Heart left ventricle (tissue), 16 donors: ENCODE measurements around the gene TBX10. TPM values are rescaled to one million over a fixed set of nuclear protein-coding genes. Genes with fewer than 3 reads are reported as not detected.

Source experiments
- ATAC-seq, 4 donors: fragments of 200-7000 bp; cut with Tn5 transposase; one replicate each; pipeline ENCODE4 v1.9.1; 2020 to 2022; ENCODE audit warnings: moderate library complexity in 4 of 4, mild to moderate bottlenecking in 3 of 4, moderate number of reproducible peaks in 1 of 4
- DNase-seq, 5 donors: peaks; one replicate each; pipeline ENCODE4 v3.0.0-alpha.2; 2020
- H3K27ac ChIP-seq, 12 donors: fragments of 200-600 bp; sonication (generic) in 4 of 12; one replicate each; pipeline versions ENCODE4 v1.5.0 to v1.8.0; 2016 to 2022; ENCODE audit warnings: mild to moderate bottlenecking in 2 of 12
- H3K27me3 ChIP-seq, 9 donors: fragments of 200-600 bp; sonication (generic) in 2 of 9; one replicate each; pipeline versions ENCODE4 v1.5.1 to v1.8.0; 2016 to 2022; ENCODE audit warnings: mild to moderate bottlenecking in 3 of 9
- H3K36me3 ChIP-seq, 9 donors: fragments of 200-600 bp; sonication (generic) in 2 of 9; one replicate each; pipeline versions ENCODE4 v1.5.0 to v1.8.0; 2018 to 2022; ENCODE audit warnings: mild to moderate bottlenecking in 2 of 9
- H3K4me1 ChIP-seq, 12 donors: fragments of 200-600 bp; sonication (generic) in 4 of 12; one replicate each; pipeline versions ENCODE4 v1.5.0 to v1.8.0; 2016 to 2022; ENCODE audit warnings: mild to moderate bottlenecking in 3 of 12
- H3K4me3 ChIP-seq, 12 donors: fragments of 200-600 bp; sonication (generic) in 4 of 12; one replicate each; pipeline versions ENCODE4 v1.5.0 to v1.8.0; 2017 to 2022; ENCODE audit warnings: mild to moderate bottlenecking in 9 of 12, moderate library complexity in 4 of 12
- H3K9me3 ChIP-seq, 12 donors: fragments of 200-600 bp; sonication (generic) in 4 of 12; one replicate each; pipeline versions ENCODE4 v1.5.0 to v1.8.0; 2016 to 2022; ENCODE audit warnings: mild to moderate bottlenecking in 1 of 12
- POLR2A ChIP-seq, 2 donors: fragments of 450-650 bp; IDR thresholded peaks; one replicate each; pipeline ENCODE4 v1.6.1; 2017; ENCODE audit warnings: antibody characterized with exemption in 2 of 2, mild to moderate bottlenecking in 2 of 2, moderate library complexity in 2 of 2
- WGBS, 4 donors: extraction: QIAGEN DNeasy Blood & Tissue Kit in 2 of 4; methylation state at CpG; one replicate each; pipeline versions ENCODE4 v1.1.5 to v1.1.7; 2013 to 2018; 5-methylcytosine and 5-hydroxymethylcytosine counted together
- intact Hi-C, 10 donors: fragments of 100-400 bp; cut with DNase I; formaldehyde crosslinking; loops; one replicate each; pipeline versions ENCODE4 v1.11.1 to v1.14.2; 2022
- polyA plus RNA-seq, 2 donors: library from polyadenylated mRNA; stranded (reverse); fragments of 200-250 nt; gene quantifications; one replicate each; pipeline ENCODE4 v1.2.3, GENCODE V29; 2013
- total RNA-seq, 9 donors: library from RNA; depleted of rRNA in 2 of 9; stranded (reverse); fragments of >200 nt in 2 of 9; fragmentation: NEBNext Ultra II Directional in 3 of 9; extraction: Animal tissue kit (Norgen Biotek cat#: 25700) in 3 of 9; gene quantifications; one replicate each; pipeline versions ENCODE4 v1.1.0 to v1.2.4, GENCODE V29; 2016 to 2023
- TF ChIP-seq, protein P1 (sequence below), 12 donors: fragments of 200-600 bp; sonication (generic) in 4 of 12; IDR thresholded peaks; one replicate each; pipeline versions ENCODE4 v1.5.0 to v1.8.0; 2018 to 2022; ENCODE audit warnings: antibody characterized with exemption in 12 of 12, mild to moderate bottlenecking in 5 of 12
- donor health status: ischemic (EF 13 %, LVEDD 7.1; RV severe dilation, severe dysfunction).
- donor health status: healthy with polysubstance abuse.
- donor health status: DM: no; HTN: yes; CAD: no.
- donor health status: DM: no; HTN: no; CAD: no.
- donor health status: ischemic (EF 25% LVEDD 6.9; RV normal size, moderate dysfunction).
- donor health status: ischemic (EF 25% LVEDD 5.7; RV mildly dilated, moderate dysfunction).
- donor health status: healthy.
- donor health status: DM: yes; HTN: yes; CAD: no.
- donor health status: ischemic (EF 35%, LVEDD 5.7; RV mildly dilated, moderate dysfunction).
- donor health status: nonischemic (EF 11% LVEDD 7.7; RV severe dilation, severe dysfunction).
- donor health status: DM: yes; HTN: yes; CAD: no.
- donor health status: PGD.
- donor health status: ischemic (EF 29% LVEDD 5.4; RV normal size, mild dysfunction).
- donor health status: nonischemic (EF 23%, LVEDD 6.1; RV moderate dilation, normal function).

TBX10 gene
- total and polyA plus RNA-seq, 11 donors = 0.11 to 0.30 TPM; not detected in 9

DNA sequence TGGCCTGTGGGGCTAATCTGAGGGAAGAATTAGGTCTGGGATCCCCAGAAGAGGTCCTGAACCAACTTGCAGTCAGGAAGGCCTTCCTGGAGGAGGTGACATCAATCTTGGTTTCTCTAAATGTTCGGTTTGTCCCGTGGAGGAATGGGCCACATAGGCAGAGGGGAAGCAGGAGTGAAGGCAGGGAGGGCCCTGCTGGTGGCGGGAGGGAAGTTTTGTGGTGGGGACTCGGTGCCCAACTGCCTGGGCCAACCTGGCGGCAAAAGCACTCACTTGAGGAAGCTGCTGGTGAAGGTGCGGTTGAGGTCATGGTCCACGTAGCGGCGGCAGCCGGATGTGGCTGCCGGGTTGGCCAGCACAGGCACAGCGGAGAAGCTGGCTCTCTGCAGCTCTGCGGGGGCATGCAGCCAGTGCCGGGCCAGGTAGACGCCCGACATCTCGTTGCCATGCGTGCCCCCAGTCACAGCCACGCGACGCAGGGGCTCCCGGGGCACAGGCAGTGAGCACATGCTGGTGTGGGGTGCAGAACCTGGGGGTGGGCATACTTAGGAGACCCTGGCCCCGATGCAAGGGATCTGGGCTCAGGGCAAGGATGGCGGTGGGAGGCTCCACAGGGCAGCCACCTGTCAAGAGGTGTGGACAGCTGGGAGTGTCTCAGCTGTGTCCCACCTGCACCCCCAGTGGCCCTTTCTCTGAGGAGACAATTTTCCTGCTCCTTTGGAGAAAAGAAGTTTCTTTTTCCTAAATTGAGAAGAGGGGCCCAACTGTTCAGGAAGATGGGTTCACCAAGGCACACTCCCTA lies 7.2 kb upstream of the TBX10 start:
- no peaks in the 10 kb centered on the region for H3K36me3 ChIP-seq
- DNase-seq (peak in 1 of 5 donors; percentile 60), ATAC-seq (no peak)
- H3K27ac ChIP-seq = no peak overlapping the region
- H3K27me3 ChIP-seq = peaks cover 0 to 27% (median 3%) of the 10 kb centered on the region in 9 donors
- no peak for TF ChIP-seq POLR2A (IDR thresholded peaks at IDR 0.05)
- TF ChIP-seq, protein P1, sequence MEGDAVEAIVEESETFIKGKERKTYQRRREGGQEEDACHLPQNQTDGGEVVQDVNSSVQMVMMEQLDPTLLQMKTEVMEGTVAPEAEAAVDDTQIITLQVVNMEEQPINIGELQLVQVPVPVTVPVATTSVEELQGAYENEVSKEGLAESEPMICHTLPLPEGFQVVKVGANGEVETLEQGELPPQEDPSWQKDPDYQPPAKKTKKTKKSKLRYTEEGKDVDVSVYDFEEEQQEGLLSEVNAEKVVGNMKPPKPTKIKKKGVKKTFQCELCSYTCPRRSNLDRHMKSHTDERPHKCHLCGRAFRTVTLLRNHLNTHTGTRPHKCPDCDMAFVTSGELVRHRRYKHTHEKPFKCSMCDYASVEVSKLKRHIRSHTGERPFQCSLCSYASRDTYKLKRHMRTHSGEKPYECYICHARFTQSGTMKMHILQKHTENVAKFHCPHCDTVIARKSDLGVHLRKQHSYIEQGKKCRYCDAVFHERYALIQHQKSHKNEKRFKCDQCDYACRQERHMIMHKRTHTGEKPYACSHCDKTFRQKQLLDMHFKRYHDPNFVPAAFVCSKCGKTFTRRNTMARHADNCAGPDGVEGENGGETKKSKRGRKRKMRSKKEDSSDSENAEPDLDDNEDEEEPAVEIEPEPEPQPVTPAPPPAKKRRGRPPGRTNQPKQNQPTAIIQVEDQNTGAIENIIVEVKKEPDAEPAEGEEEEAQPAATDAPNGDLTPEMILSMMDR (IDR thresholded peaks at IDR 0.05) = no peak
- 75 to 84% (median 80%) methylated on average over 12 to 24 of the region's 24 CpGs for WGBS, 4 donors
- peaks cover 0 to 20% (median 0%) of the 10 kb centered on the region in 12 donors for H3K4me1 ChIP-seq
- intact Hi-C loops = no loop called here
- H3K9me3 ChIP-seq = peaks cover 0 to 6% (median 0%) of the 10 kb centered on the region in 12 donors
- H3K4me3 ChIP-seq = no peak overlapping the region

DNA sequence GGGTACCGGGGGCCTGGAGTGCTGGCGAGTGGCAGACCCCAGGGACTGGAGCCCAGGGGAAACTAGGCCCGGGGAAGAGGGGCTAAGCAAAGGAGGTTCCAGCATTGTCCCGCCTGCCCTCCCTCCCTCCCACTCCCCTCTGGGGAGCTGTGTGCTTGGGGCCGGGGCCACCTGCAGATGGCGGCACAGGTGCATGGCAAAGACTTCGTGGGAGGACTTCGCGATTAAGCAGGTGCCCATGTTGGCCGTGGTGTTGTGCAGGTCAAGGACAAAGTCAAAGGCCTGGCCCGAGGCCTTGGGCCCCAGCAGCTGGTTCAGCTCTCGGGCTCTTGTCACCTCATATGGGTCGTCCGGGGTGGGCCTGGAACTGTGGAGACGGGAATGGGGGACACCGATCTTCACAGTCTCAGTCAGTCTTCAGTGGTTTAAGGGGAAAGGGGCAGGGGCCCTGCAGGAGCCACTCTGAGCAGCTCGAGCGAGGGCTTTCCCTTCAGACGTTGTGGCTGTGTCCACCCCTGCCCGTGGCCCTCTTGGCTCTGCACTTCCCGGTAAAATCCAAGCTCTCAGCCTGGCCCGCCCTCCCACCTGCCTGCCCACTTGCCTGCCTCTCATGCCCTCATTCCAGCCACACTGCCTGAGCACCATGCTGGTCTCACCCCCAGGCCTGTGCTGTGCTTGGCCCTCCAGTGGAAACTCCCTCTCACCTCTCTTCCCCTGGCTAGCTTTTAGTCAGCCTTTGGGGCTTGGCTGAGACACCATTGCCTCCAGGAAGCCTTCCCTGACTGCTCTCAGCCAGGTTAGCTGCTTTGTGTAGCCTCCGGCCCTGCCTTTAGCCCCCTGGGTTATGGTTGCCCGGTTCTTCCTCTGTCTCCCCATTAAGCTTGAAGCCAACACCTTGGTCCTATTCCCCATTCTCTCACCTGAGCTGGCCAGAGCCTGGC lies 6.2 kb upstream of the TBX10 start:
- 76 to 82% (median 78%) methylated on average over 18 to 24 of the region's 24 CpGs for WGBS, 4 donors
- no peak for ATAC-seq
- peaks cover 0 to 6% (median 0%) of the 10 kb centered on the region in 12 donors for H3K9me3 ChIP-seq
- H3K36me3 ChIP-seq = no peaks in the 10 kb centered on the region
- peaks cover 0 to 29% (median 3%) of the 10 kb centered on the region in 9 donors for H3K27me3 ChIP-seq
- intact Hi-C loops = no loop called here
- no peak overlapping the region for H3K27ac ChIP-seq
- no peak for DNase-seq
- H3K4me3 ChIP-seq = no peak overlapping the region
- no peak for TF ChIP-seq POLR2A (IDR thresholded peaks at IDR 0.05)
- TF ChIP-seq, protein P1 (IDR thresholded peaks at IDR 0.05) = no peak
- H3K4me1 ChIP-seq = peaks cover 0 to 20% (median 0%) of the 10 kb centered on the region in 12 donors

DNA sequence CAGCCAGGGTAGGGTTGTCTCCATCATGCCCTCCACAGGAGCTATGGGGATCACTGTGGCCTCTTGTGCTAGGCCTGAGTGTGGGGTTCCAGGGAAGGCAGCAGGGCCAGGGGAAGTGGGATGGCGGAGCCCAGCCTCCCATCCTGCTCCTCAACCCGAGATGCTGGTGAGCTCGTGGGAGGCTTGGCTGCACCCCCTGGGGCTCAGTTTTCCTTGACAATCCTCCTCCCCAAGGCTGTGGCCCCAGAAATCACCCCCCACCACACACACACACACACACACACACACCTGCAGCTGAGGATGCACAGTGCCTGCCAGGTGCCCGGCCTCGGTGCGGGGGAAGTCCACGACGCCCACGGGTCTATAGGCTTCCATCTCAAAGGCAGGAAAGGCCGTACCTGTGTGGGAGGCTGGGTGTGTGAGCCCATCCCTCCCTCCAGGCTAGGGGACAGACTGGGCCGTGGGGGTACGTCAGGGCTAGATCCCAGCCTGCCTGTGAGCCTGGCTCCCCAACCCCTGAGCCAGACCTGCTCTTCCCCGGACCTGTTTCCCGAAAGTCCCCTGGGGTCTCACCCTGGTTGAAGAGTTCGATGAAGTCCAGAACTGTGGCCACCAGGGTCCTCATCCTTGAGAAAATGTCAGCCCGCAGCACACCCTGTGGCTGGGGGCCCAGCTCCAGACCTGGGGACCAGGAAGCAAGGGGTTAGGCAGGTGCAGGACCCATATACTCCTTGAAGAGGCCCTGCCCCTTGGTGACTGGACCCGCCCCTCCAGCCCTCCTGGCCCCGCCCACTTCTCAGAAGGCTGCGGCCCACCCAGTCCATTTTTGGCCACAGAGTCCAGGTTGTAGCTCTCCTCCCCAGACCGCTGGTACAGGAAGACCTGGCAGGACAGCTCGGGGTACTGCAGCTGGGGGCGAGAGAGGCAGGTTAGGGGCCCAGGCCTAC lies 5.2 kb upstream of the TBX10 start:
- Histone ChIP-seq H3K4me3 (no peak overlapping the region), H3K27me3 (peaks cover 0 to 31% (median 7%) of the 10 kb centered on the region in 9 donors), H3K4me1 (peaks cover 0 to 20% (median 0%) of the 10 kb centered on the region in 12 donors), H3K9me3 (peaks cover 0 to 6% (median 0%) of the 10 kb centered on the region in 12 donors), H3K27ac (no peak overlapping the region), H3K36me3 (no peaks in the 10 kb centered on the region)
- TF ChIP-seq, protein P1 (IDR thresholded peaks at IDR 0.05) = no peak
- no peak for TF ChIP-seq POLR2A (IDR thresholded peaks at IDR 0.05)
- DNase-seq = peak in 1 of 5 donors; percentile 54
- 85 to 90% (median 87%) methylated on average over 20 to 22 of the region's 22 CpGs for WGBS, 4 donors
- intact Hi-C loops = no loop called here
- ATAC-seq = no peak
